GM12874 (cell line): ENCODE data around the gene NUDT6.

Experiments
- TF ChIP-seq, protein P1 (sequence below): IDR thresholded peaks from 2 replicates; pipeline ENCODE4 v1.5.1; 2011; ENCODE audit warnings: low read depth, mild to moderate bottlenecking, control low read depth, low read length, moderate library complexity; ENCODE audit not compliant: insufficient read depth

Gene NUDT6

DNA sequence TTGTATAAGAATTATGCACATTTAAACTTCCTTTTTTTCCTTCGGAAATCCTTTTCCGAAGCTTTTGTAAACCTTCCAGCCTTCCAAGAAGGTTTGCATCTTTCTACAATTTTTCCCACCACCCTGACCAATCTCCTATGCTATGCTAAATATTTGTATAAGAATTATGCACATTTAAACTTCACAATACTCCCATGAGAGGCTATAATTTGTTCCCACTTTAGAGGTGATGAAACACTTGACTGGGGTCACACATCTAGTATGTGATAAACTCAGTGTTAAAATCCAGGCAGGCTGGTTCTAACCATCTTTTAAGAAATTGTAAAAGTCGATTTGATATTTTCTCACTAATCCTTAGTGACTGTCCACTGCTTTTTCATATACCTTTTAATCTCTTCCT, 22.1 kb downstream of the NUDT6 start:
- TF ChIP-seq, protein P1, sequence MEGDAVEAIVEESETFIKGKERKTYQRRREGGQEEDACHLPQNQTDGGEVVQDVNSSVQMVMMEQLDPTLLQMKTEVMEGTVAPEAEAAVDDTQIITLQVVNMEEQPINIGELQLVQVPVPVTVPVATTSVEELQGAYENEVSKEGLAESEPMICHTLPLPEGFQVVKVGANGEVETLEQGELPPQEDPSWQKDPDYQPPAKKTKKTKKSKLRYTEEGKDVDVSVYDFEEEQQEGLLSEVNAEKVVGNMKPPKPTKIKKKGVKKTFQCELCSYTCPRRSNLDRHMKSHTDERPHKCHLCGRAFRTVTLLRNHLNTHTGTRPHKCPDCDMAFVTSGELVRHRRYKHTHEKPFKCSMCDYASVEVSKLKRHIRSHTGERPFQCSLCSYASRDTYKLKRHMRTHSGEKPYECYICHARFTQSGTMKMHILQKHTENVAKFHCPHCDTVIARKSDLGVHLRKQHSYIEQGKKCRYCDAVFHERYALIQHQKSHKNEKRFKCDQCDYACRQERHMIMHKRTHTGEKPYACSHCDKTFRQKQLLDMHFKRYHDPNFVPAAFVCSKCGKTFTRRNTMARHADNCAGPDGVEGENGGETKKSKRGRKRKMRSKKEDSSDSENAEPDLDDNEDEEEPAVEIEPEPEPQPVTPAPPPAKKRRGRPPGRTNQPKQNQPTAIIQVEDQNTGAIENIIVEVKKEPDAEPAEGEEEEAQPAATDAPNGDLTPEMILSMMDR: no peak

DNA sequence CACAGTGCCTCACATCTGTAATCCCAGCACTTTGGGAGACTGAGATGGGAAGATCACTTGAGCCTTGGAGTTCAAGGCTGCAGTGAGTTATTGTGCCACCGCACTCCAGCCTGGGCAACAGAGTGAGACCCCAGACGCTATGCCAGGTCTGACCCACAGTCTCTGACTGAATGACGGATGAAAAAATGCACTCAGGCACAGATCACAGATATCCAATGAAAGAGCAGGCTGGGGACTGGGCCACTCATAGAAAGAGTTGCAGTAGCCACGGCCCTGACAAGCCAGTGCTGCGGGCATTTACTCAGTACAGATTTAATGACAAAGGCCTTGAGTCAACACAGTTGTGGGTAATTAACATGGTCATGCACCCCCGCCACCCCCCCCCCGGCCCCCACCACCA, 22.7 kb downstream of the NUDT6 start:
- TF ChIP-seq, protein P1: no peak

DNA sequence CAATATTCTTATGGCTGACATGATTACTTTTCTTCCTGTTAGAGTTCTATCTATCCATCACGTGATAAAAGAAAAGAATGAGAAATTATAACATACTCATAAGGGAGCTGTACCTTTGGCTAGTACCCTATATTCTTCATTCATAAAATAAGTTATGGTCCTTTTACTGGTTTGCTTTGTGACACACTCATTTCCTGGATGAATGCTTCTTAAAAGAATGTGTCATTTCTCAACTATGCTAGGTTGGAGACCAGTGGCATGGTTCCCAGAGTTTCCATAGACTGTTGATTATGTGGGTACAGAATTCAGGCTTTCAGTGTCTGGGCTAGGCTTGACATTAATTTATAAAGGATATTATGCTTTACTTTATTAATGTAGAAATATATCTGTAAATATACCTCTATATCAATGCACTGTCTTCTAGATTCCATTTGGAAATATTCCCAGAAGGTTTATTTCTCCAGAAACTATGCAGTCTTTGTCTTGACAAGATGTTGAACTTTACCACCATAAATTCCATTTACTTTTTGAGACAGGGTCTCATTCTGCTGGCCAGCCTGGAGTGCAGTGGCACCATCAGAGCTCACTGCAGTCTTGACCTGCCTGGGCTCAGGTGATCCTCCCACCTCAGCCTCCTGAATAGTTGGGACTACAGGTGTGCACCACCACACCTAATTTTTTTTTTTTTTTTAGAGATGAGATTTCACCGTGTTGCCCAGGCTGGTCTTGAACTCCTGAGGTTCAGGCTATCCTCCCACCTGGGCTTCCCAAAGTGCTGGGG, 23.8 kb downstream of the NUDT6 start:
- TF ChIP-seq, protein P1: no peak

DNA sequence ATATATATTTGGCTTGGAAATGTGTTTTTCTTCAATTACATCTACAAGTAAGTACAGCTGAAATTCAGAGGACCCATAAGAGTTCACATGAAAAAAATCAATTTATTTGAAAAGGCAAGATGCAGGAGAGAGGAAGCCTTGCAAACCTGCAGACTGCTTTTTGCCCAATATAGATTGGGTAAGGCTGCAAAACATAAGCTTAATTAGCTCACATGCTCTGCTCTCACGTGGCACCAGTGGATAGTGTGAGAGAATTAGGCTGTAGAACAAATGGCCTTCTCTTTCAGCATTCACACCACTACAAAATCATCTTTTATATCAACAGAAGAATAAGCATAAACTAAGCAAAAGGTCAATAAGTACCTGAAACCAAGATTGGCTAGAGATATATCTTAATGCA, 26.1 kb downstream of the NUDT6 start:
- TF ChIP-seq, protein P1: no peak

DNA sequence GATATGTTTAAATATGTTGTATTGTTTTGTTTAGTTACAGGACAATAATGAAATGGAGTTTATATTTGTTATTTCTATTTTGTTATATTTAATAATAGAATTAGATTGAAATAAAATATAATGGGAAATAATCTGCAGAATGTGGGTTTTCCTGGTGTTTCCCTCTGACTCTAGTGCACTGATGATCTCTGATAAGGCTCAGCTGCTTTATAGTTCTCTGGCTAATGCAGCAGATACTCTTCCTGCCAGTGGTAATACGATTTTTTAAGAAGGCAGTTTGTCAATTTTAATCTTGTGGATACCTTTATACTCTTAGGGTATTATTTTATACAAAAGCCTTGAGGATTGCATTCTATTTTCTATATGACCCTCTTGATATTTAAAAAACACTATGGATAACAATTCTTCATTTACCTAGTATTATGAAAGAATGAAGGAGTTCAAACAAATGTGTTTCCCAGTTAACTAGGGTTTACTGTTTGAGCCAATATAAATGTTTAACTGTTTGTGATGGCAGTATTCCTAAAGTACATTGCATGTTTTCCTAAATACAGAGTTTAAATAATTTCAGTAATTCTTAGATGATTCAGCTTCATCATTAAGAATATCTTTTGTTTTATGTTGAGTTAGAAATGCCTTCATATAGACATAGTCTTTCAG, 26.9 kb downstream of the NUDT6 start:
- TF ChIP-seq, protein P1: no peak

DNA sequence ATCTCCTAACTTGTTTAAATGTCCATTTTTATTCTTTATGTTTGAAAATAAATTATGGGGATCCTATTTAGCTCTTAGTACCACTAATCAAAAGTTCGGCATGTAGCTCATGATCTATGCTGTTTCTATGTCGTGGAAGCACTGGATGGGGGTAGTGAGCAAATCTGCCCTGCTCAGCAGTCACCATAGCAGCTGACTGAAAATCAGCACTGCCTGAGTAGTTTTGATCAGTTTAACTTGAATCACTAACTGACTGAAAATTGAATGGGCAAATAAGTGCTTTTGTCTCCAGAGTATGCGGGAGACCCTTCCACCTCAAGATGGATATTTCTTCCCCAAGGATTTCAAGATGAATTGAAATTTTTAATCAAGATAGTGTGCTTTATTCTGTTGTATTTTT, 27.6 kb downstream of the NUDT6 start:
- TF ChIP-seq, protein P1: no peak

DNA sequence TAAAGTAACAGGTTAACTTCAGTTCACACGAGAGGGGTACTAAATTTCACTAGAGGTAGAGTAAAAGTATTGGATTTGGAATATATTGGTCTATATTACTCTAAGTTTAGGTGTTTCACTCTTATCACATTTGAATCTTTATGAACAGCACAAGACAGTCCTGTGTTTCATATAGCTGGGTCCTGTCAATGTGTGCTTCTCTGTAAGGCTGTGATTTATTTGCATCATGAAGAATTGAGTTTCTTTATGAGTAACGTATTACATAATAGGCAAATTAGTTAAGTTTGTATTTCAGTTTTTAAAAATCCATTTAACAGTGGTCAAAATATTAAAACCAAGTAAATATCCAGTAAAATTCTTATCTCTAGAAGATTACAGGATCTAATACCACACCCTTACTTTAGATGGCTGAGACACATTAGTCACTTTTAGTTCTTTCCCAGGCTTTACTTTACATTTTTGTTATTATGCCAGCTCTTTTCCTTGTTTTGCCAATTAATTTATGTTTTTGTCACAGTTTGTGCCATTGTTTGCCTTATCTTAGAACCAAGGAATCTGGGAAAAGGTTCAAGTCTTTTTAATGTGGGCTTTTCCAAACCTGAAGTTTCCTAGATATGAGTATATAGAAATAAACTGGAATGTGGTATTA, 32.1 kb downstream of the NUDT6 start:
- TF ChIP-seq, protein P1: no peak
